Cerebellar cortex (tissue), 1 donor: ENCODE results near the gene PORCN.
"Not testable (repeated sequence)": the region's sequence is repeated elsewhere in the genome, so short reads cannot be mapped to it uniquely, and the experiment has no call there.

Experiments
- DNase-seq: peaks from one replicate; pipeline ENCODE4 v3.0.0-alpha.2; 2015; ENCODE audit warnings: low spot score

Gene PORCN

GRCh38 chrX:48540480-48540879 is 31.7 kb downstream of the PORCN start:
- no peak for DNase-seq

- no peak for DNase-seq
Observed at GRCh38 chrX:48541140-48541814, 32.5 kb downstream of the PORCN start.

- DNase-seq, result no peak
Observed at GRCh38 chrX:48548871-48549270, 40.1 kb downstream of the PORCN start.

GRCh38 chrX:48555731-48556325 is 47.0 kb downstream of the PORCN start:
- not testable (repeated sequence) for DNase-seq

GRCh38 chrX:48558271-48558670 is 49.5 kb downstream of the PORCN start:
- DNase-seq, result no peak

- DNase-seq, result no peak
Observed at GRCh38 chrX:48559636-48560035, 50.8 kb downstream of the PORCN start.

GRCh38 chrX:48560056-48560455 is 51.3 kb downstream of the PORCN start:
- DNase-seq, result no peak

GRCh38 chrX:48560681-48561080 is 51.9 kb downstream of the PORCN start:
- DNase-seq, result no peak

GRCh38 chrX:48569958-48570357 is 61.2 kb downstream of the PORCN start:
- no peak for DNase-seq
